Stimulated activated CD8-positive, alpha-beta memory T cell treated with anti-CD3 and anti-CD28 coated beads, Interleukin-4, amount 100 ng/mL, for 24 hours (primary cell): ENCODE results near the gene TMC2.
"Not testable (repeated sequence)": the region's sequence is repeated elsewhere in the genome, so short reads cannot be mapped to it uniquely, and the experiment has no call there.

Experiments used
- DNase-seq: peaks from one replicate; pipeline ENCODE4 v3.0.0-alpha.2; 2020; ENCODE audit warnings: low read depth

The TMC2 gene

GRCh38 chr20:2536560-2536986, at the start of gene TMC2:
TMC2 (plus strand) TSS chr20:2536573; CDS start chr20:2536622, 49 bp downstream.
- no peak for DNase-seq

- not testable (repeated sequence) for DNase-seq
Measured at GRCh38 chr20:2502808-2503384, 33.5 kb upstream of the TMC2 start.

- DNase-seq = not testable (repeated sequence)
Measured at GRCh38 chr20:2504803-2505202, 31.6 kb upstream of the TMC2 start.

GRCh38 chr20:2506426-2506825, 29.9 kb upstream of the TMC2 start:
- DNase-seq = not testable (repeated sequence)

GRCh38 chr20:2507464-2507863, 28.9 kb upstream of the TMC2 start:
- no peak for DNase-seq

- DNase-seq = no peak
Measured at GRCh38 chr20:2507875-2508630, 28.3 kb upstream of the TMC2 start.

GRCh38 chr20:2508631-2509467, 27.5 kb upstream of the TMC2 start, which contains the start of gene ZNF343:
ZNF343 (minus strand) TSS chr20:2508915; CDS start chr20:2493895, 15,020 bp downstream.
- peak; percentile 66 for DNase-seq

GRCh38 chr20:2509468-2509781, 26.9 kb upstream of the TMC2 start:
- DNase-seq = no peak

- DNase-seq = no peak
Measured at GRCh38 chr20:2509794-2510193, 26.6 kb upstream of the TMC2 start.

GRCh38 chr20:2515203-2515602, 21.2 kb upstream of the TMC2 start:
- no peak for DNase-seq

GRCh38 chr20:2516399-2516798, 20.0 kb upstream of the TMC2 start:
- no peak for DNase-seq

- no peak for DNase-seq
Measured at GRCh38 chr20:2518096-2518495, 18.3 kb upstream of the TMC2 start.

GRCh38 chr20:2518558-2518957, 17.8 kb upstream of the TMC2 start:
- DNase-seq = no peak

- DNase-seq = no peak
Measured at GRCh38 chr20:2519115-2519809, 17.1 kb upstream of the TMC2 start.

- DNase-seq = no peak
Measured at GRCh38 chr20:2520617-2521016, 15.8 kb upstream of the TMC2 start.

- no peak for DNase-seq
Measured at GRCh38 chr20:2521369-2522305, 14.7 kb upstream of the TMC2 start.

GRCh38 chr20:2522826-2523429, 13.4 kb upstream of the TMC2 start:
- DNase-seq = not testable (repeated sequence)

- DNase-seq = peak; percentile 89
Measured at GRCh38 chr20:2523919-2524708, 12.3 kb upstream of the TMC2 start.

GRCh38 chr20:2524709-2525506, 11.5 kb upstream of the TMC2 start:
- no peak for DNase-seq
